ENCODE data around the gene BBS9. TPM values are rescaled to one million over a fixed set of nuclear protein-coding genes. Genes with fewer than 3 reads are reported as not detected.

The BBS9 gene
- total and polyA plus RNA-seq, 5 donors, result 4.5 to 18.1 (median 13.6) TPM

DNA sequence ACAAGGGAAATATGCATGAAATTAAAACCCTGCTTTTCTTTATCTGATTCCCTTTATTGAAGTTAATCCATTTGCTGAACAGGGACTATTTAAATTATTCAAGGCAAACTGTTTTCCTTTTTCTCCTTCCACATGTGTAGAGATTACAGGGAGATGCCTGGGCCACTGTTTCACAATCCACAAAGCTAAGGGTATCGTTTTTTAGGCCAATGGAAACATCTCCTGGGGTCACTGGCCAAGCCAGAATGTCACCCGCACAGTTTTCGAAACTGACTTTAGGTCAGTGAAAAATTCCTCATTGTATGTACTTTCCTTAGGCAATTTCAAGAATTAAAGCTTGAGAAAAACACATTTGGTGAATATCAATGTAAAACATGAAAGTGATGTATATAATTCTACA, 516.8 kb downstream of the BBS9 start:
- H3K9me3 ChIP-seq (ENCODE audit: control insufficient read depth, low read length), result no peaks in the 10 kb centered on the region
- H3K4me1 ChIP-seq (ENCODE audit: control insufficient read depth, insufficient read depth, low read length), result no peaks in the 10 kb centered on the region
- WGBS, result 87% methylated on average over 3 of the region's 3 CpGs
- H3K27me3 ChIP-seq (ENCODE audit: control insufficient read depth, insufficient read depth), result no peaks in the 10 kb centered on the region
- ATAC-seq (no peak), DNase-seq (no peak)
- no peak overlapping the region for H3K27ac ChIP-seq (ENCODE audit: low read length)
- intact Hi-C loops (cut with DNase I), result no loop called here
- H3K4me3 ChIP-seq (ENCODE audit: low read length), result no peak overlapping the region

DNA sequence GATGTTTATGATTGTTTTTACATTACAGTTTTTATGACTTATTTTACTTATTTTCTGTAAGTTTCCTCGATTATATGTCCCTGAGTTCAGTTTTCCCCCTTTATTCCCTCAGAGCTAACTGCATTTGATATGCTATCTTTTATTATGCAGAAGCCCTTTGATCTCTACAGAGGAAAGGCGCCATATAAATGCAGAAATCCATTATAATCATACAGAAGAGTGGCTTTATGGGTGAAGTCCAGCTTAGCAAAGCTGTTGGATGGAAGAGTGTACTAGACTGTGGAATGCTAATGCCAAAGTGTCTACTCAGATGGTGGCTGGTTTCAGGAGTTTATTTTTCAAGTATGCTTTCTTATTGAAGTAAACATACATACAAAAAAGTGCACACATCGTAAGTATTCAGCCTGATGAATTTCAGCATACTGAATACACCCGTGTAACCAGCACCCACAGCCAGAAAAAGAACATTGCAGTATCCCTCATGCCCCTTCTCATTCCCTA, 517.6 kb downstream of the BBS9 start:
- no peak overlapping the region for H3K27ac ChIP-seq (ENCODE audit: low read length)
- 90% methylated on average over 4 of the region's 4 CpGs for WGBS
- ATAC-seq, result no peak
- no peaks in the 10 kb centered on the region for H3K4me1 ChIP-seq (ENCODE audit: control insufficient read depth, insufficient read depth, low read length)
- no peak for DNase-seq
- intact Hi-C loops (cut with DNase I), result no loop called here
- H3K4me3 ChIP-seq (ENCODE audit: low read length), result no peak overlapping the region
- H3K27me3 ChIP-seq (ENCODE audit: control insufficient read depth, insufficient read depth), result no peaks in the 10 kb centered on the region
- H3K9me3 ChIP-seq (ENCODE audit: control insufficient read depth, low read length), result no peaks in the 10 kb centered on the region

DNA sequence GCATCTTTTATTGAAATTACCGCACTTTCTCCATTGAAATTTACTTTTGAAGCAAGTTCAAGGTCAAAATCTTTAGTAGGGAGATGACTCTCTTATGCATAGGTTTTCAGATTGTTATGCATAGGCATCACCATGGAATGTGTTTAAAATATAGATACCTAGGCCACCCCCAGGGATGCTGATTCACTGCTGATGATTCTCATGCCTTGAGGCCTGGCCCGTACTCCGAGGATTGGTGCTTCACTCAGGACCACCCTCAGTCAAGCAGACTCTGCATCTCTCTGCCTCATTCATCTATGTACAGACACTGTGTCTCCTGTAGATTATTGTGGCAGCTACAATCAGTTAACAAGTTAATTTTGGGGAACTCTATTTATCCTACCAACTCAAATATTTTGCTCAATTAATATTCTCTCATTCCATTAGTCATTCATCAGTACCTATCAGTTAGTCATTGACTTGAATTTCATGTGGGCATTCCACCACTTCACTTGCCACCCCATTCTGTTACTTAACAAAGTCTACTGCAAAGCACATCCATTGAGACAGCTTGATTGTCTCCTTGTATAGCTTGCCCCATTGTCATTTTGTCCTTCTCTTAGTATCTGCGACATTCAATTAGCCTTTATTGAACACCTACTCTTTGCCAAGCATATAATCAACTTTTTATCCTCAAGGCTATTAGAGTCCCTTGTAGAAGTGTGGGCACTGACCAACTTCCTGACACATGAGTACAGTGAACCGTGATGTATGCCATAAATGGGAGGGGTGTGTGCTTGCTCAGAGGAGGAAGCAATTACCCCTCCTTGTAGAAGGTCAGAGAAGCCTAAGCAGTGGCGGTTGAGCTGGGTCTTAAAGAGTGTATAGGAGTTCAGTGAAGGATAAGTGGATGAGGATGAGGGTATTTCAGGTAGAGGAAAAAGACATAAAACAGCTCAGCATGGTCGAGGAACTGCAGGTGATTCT, 520.4 kb downstream of the BBS9 start:
- Histone ChIP-seq H3K4me3 (ENCODE audit: low read length) (no peak overlapping the region), H3K27ac (ENCODE audit: low read length) (no peak overlapping the region), H3K9me3 (ENCODE audit: control insufficient read depth, low read length) (no peaks in the 10 kb centered on the region), H3K4me1 (ENCODE audit: control insufficient read depth, insufficient read depth, low read length) (no peaks in the 10 kb centered on the region), H3K27me3 (ENCODE audit: control insufficient read depth, insufficient read depth) (no peaks in the 10 kb centered on the region)
- intact Hi-C loops (cut with DNase I), result no loop called here
- 92% methylated on average over 7 of the region's 7 CpGs for WGBS
- no peak for DNase-seq
- no peak for ATAC-seq

DNA sequence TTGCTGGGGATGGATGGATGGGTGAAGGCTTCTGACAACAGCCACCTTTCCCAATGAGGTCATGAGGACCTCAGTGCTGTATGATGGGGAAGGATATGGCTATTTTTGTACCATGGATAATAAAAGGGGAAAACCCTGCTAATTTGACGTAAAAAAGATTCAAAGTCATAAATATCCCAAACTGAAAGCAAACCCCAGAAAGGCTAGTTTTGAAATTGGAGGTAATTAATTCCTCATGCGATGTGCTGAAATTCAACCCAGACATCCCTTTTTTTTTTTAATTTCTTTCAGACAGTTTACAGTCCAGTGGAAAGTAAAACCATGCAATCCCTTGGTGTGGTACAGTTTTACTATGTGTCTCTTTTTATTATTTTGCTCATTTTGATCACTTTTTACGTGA, 521.5 kb downstream of the BBS9 start:
- whole genome bisulfite sequencing, result 95% methylated on average over 3 of the region's 3 CpGs
- ATAC-seq (no peak), DNase-seq (no peak)
- Histone ChIP-seq H3K27me3 (ENCODE audit: control insufficient read depth, insufficient read depth) (no peaks in the 10 kb centered on the region), H3K9me3 (ENCODE audit: control insufficient read depth, low read length) (no peaks in the 10 kb centered on the region), H3K4me1 (ENCODE audit: control insufficient read depth, insufficient read depth, low read length) (no peaks in the 10 kb centered on the region), H3K27ac (ENCODE audit: low read length) (no peak overlapping the region), H3K4me3 (ENCODE audit: low read length) (no peak overlapping the region)
- intact Hi-C loops (cut with DNase I), result no loop called here

DNA sequence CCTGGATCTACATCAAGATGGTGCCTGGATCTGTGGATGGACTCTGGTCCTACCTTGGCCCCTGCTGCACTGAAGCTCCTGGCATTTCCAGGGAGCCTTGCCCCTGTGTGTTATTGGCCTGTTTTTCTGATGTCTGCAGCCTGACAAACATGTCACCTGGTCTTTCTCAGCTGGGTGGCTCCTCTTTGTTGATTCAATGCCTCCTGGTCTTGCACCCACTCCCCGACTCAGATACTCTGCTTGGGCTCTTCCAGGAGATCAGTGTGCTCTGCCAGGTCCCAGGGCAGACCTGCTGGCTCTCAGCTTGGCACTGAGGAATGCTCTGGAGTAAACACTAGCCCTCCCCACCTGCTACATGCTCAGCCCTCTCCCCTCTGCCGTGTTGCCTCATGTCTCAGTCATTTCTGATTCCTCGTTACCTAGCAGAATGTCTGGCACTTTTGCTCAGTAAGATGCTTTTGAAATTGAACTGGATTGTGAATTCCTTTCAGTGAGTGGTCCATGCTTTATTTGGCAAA, 522.7 kb downstream of the BBS9 start:
- no peak for DNase-seq
- no peak for ATAC-seq
- no peaks in the 10 kb centered on the region for H3K9me3 ChIP-seq (ENCODE audit: control insufficient read depth, low read length)
- H3K27me3 ChIP-seq (ENCODE audit: control insufficient read depth, insufficient read depth), result no peaks in the 10 kb centered on the region
- no peaks in the 10 kb centered on the region for H3K4me1 ChIP-seq (ENCODE audit: control insufficient read depth, insufficient read depth, low read length)
- H3K27ac ChIP-seq (ENCODE audit: low read length), result no peak overlapping the region
- H3K4me3 ChIP-seq (ENCODE audit: low read length), result no peak overlapping the region
- intact Hi-C loops (cut with DNase I), result no loop called here
- WGBS, result 82% methylated on average over 3 of the region's 3 CpGs

DNA sequence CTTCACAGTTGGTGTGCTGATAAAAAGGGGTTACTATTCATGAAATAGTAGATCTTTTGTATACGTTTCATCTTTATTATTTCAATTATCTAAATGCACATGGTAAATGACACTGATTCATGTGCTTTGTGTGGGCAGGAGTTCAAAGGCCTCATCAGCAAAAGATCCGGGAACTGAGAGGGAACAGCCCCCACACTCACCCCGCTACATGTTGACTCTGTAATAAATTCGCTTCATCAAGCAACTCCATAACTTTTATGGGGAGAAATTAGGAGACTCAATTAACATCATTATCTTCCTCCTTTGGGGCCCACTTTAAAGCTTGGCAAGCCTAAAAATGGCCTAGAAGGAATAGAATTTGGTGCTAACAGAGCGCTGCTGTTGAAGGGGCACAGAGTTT, 525.3 kb downstream of the BBS9 start:
- ATAC-seq, result no peak
- DNase-seq, result no peak
- Histone ChIP-seq H3K4me3 (ENCODE audit: low read length) (no peak overlapping the region), H3K27me3 (ENCODE audit: control insufficient read depth, insufficient read depth) (no peaks in the 10 kb centered on the region), H3K27ac (ENCODE audit: low read length) (no peak overlapping the region), H3K9me3 (ENCODE audit: control insufficient read depth, low read length) (no peaks in the 10 kb centered on the region), H3K4me1 (ENCODE audit: control insufficient read depth, insufficient read depth, low read length) (no peaks in the 10 kb centered on the region)
- intact Hi-C loops (cut with DNase I), result no loop called here
- WGBS, result 92% methylated on average over 5 of the region's 5 CpGs

Other genes with a start within 250 kb of the BBS9 start
- 10 to 100 TPM; 19.8 to 23.0 (median 22.0) TPM for gene KBTBD2, start 237.8 kb upstream of the BBS9 start, total RNA-seq
- gene KBTBD2, start 237.8 kb upstream of the BBS9 start, polyA plus RNA-seq, result 12.9 TPM
- gene FKBP9, start 172.1 kb upstream of the BBS9 start, total RNA-seq, result 100 to 1,000 TPM; 115 to 121 (median 117) TPM
- gene FKBP9, start 172.1 kb upstream of the BBS9 start, polyA plus RNA-seq, result 65.6 TPM
- 10 to 100 TPM; 13.9 to 21.9 (median 17.4) TPM for gene NT5C3A, start 66.8 kb upstream of the BBS9 start, total RNA-seq
- gene NT5C3A, start 66.8 kb upstream of the BBS9 start, polyA plus RNA-seq, result 12.8 TPM
- 10 to 100 TPM; 15.2 to 19.7 (median 15.6) TPM for gene RP9, start 20.2 kb upstream of the BBS9 start, total RNA-seq
- gene RP9, start 20.2 kb upstream of the BBS9 start, polyA plus RNA-seq, result 16.3 TPM

Data from right cardiac atrium (tissue), 5 donors.